T-helper 22 cell (primary cell): Measurements from ENCODE around the gene FRMD7.
"Not testable (repeated sequence)": the region's sequence is repeated elsewhere in the genome, so short reads cannot be mapped to it uniquely, and the experiment has no call there.

Source experiments
- DNase-seq: peaks from one replicate; pipeline ENCODE4 v3.0.0-alpha.2; 2020; ENCODE audit warnings: low read depth

Gene FRMD7

GRCh38 chrX:132127743-132128142, at the start of gene FRMD7:
Gene FRMD7, minus strand, starts transcription at chrX:132128020. Its CDS starts 176 bp downstream, at chrX:132127844.
- no peak for DNase-seq

DNA sequence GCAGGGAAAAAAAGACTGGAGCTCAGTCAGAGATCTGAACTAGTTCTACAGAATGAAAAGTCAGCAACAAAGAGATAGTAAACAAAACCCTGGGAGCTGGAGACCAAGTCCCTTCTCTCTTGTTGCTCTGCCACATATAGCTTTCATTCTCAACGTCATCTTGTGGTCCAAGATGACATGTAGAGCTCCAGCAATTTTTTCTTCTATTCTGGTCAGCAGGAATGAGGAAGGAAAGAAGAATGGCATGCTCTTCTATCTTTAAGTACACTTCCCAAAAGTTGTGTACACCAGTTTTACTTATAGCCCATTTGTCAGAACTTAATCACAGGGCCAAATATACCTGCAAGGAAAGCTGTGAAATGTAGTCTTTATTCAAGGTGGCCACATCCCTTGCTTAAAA, 45.8 kb upstream of the FRMD7 start:
- no peak for DNase-seq

- no peak for DNase-seq
Observed at GRCh38 chrX:132171881-132172280, 44.1 kb upstream of the FRMD7 start.

DNA sequence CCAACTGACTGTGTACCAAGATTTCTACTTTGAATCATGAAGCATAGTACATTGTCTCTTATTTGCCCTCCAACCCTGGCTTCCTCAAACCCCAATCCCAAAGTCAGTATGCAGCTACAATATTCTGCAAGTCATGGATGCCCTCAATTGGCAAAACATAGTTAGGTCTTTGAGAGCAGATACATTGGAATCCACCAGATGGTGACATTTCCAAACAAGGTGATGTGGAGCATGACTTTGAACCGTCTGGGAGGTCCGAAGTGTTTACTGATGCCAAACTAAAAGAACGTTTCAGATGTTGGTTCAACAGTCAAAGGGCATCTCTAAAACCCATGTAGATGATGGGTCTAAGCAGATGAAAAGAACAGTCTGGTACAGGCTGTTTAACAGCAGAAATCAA, 43.7 kb upstream of the FRMD7 start:
- no peak for DNase-seq

DNA sequence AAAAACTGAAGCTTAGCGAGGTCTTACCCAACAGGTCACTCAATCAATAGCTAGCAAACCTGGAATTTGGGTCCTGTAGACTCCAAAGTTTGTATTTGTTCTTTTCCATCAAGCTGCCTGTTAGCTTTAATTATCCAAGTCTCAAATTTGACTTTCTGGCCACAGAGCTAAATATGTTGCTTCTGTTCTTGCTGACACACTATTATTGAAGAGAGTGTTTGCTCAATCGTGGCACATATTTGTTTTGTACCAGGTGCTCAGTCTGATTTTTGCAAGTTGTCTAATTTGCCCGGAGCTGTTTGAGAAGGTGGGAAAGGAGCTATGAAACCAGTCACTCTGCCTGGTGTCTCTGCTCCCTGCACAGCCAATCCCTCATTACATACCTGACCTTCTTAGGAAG, 41.7 kb upstream of the FRMD7 start:
- no peak for DNase-seq

DNA sequence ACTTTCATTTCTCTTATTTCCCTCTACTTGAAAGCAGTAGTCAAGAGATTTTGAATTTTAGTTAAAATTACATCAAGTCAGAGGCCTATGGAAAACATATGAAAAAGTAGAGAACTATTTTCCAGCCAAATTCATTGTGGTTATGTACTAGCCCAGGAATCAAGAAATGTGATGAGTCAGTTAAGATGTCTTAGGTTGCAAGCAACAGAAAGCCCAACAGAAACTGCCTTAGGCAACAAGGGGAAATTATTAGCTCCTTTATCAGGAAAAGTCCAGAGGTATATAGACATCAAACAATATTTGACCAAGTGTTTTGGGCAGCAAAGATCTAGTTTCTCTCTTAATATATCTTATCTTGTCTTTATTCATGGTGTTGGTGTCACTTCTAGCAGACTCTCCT, 37.8 kb upstream of the FRMD7 start:
- DNase-seq: no peak

DNA sequence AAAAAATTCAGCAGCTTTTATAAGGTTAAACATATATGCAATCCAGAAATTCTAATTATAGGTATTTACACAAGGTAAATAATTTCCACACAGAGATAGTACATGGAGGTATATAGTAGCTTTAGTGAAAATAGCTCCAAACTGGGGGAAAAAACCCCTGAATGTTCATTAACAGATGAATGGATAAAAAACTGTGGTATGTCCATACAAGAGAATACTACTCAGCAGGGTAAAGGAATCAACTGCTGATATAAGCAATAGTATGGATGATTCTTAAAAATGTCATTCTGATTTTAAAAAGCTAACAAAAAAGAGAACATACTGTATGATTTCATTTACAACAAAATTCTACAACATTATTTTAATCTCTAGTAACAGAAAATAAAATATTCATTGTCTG, 37.2 kb upstream of the FRMD7 start:
- no peak for DNase-seq

GRCh38 chrX:132163094-132163493, 35.3 kb upstream of the FRMD7 start:
- DNase-seq: not testable (repeated sequence)

DNA sequence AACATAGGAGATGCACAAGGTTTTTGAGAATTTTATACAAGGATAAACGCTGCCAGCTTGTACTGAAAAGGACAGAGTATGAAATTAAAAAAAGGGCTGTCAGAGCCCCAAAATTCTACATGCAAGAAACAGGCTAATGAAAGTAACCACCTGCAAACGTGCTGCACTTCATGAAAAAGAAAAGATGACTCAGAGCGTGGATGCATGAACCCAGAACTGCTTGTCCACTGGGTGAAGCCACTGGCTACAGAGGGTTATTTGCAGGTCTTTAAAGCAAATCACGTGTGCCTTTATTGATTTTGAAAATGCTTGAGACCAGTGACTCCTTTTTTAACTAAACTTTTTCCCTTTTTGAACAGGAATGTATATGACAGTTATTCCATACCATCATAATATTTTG, 25.3 kb upstream of the FRMD7 start:
- no peak for DNase-seq

DNA sequence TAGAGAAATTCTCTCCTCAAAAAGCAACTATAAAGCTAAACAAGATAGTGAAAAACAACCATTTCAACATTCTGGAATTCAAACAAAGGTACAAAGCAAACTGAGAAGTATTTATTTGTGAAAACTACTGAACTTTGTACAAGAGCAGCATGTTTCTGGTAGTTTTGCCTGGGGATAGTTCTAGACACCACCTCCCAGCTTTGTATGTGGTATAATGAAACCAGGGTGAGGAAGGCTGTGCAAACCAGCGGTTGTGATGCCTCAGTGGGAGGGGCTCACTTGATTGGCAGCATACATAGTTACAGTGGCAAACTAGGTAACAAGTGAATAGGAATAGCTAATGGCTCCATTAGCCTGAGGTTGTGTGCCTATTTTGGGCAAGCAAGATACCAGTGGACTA, 18.6 kb upstream of the FRMD7 start:
- DNase-seq: no peak

DNA sequence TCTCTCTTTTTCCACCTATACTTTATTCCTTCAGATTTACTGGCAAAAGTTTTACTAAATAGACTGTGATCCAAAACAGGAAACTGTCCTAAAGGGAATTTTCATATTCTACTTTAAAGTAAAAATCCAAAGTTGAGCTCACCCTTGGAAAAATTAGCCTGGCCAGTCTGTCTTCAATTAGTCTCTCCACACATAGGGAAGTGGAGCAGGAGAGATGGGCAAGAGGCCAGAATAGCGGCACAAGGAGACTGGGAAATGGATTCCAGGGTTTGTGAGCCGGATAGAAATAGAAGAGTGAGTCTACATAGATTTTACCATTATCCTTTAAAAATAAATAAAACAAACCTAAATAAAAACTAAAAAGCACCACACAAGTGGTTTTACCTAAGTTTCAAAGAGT, 16.2 kb upstream of the FRMD7 start:
- no peak for DNase-seq

- DNase-seq: no peak
Observed at GRCh38 chrX:132125906-132126305, 1.9 kb downstream of the FRMD7 start.

DNA sequence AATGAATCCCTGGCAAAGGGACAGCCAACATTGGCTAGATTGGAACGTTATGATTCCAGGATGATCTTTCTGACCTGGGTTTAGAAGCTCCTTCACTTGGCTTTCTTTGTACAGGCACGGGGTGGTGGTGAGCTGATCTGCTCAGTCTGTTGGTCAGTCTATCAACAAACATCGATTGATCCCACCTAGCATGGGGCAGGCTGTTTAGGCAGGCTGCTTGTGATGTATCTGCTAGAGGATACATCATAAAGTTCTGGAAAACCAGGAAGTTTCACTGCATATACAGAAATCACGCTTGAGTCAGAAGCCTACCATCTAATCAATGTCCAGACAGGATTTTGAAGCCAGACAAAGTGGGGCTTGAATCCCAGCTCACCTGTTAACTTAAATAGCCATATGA, 6.9 kb downstream of the FRMD7 start:
- no peak for DNase-seq

DNA sequence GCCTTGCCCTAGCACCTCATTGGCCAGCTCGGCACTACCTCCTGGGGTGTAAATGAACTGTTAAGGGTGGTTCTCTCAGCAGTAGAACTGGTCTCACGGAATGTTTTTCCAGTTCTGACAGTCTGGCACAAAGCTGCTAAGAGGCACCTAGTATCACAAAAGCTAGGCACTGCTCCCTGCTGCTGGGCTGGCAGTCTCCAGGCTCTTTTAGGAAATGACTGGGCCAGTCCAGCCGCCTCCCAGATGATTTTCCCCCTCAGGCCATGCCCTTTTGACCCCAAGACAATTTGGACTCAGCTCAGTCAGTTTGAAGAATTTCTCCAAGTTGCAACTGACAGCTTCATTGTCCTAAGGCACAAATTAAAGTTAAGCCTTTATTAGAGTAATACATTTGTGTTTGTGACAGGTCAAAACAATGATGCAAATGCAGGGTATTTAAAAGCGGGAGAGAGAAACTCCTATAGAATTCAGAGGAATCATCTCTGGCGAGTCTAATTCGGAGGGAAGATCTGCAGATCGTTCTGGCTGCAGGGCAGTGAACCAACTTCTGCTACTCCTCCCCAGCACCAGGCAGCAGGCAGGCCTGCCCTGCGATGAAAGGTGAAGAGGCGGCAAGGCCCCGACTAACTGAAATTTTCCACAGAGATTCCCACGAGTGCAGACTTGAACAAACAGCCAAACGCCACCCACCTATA, 7.9 kb downstream of the FRMD7 start:
- DNase-seq: no peak

DNA sequence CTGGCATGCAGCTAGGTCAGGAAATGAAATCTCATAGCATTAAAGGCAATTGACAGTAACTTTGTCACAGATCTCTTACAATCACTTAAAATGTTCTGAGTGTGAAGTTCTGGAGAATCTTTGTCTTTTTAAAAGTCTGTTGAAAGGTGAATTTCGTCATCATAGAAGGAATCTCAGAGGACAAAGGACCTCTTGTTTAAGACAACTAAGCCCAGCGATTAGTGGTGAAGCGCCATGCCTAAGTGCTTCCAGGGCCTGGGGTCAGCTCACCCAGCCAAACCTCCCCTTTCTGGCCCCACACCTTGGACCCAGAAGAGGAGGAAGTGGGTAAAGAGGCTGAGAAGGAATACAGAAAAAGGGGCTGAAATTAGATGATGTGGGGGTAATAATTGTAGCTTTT, 8.5 kb downstream of the FRMD7 start:
- no peak for DNase-seq

DNA sequence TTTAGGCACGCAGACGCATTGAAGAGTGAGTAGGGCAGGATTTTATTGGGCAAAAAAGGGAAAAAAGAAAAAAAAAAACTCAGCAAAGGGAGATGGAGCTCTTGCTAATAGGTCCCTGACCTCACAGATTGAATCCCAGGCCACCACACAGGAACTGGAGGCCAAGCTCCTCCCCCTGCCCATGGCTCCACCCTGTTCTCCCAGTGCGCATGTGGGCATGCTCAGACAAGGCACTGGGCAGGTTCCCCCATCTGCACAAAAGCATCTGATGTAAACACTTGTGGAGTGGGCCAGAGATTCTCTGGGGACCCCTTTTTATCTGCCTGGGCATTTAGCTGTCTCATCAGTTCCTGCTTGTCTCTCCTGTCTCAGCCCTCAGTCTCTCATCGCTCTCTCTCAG, 9.5 kb downstream of the FRMD7 start:
- DNase-seq: no peak

DNA sequence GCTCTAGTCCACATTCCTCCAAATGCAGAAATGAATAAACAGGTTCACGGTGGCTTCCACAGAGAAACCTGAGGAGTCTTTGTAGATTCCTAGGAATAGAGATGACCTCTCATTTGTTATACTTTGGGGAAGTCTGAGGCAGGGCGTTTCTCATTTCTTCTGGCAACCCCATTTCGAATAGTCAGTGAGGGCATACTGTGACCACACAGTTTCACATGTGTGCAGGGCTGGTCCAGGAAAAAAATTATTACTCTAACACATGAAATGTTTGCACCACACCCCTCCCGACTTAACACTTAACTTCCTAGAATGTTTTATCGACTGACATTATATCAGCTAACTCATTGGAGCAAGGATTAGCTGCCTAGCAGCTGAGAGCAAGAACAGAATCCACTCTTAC, 12.0 kb downstream of the FRMD7 start:
- DNase-seq: no peak

DNA sequence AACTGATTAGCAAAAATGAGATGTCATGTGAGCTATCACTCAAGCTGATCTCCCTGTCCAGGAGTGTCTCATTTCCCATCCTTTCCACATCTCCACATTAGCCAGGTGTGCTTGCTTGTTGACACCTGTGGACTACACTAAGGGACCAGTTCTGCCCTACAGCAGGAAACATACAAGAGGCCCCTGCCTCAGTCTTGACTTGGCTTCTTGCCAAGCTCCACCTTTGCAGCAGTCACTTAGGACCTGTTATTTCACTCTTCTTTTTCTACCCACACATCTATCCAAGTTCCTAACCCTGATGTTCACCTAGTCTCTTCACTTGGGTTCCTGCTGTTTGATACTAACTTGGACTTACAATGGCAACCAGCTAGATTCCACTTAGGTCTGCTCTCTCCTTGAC, 13.2 kb downstream of the FRMD7 start:
- DNase-seq: no peak

DNA sequence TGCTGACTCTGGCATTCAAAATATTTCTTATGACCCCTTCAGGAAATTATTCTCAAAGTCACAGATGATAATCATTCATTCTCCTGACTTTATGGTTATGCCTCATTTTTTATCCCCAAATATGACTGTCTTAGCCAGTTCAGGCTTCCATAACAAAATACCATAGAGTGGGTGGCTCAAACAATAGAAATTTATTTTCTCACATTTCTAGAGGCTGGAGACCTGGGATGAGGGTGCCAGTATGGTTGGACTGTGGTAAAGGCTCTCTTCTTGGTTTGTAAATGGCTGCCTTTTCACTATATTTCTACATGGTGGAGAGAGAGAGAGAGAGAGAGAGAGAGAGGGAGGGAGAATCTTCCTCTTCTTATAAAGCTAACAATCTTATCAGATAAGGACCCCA, 20.5 kb downstream of the FRMD7 start:
- no peak for DNase-seq

DNA sequence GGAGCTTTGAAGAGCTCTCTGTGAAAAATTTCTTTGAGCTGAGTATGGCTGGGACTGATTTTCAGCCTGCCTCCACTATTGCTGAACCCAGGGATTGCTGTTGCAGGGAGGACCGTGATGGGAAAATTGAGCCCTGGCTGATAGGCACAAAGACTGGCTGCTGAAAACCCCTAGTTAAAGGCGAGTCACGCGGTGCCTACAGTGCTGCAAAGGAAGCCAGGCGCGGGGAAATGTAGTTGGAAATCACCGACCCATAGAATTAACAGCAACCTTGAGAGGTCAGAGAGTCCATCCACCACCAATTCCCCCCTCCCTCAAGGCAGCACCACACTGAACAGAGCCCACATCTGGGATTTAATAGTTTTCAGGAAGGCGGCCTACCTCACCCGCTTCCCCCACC, 26.0 kb downstream of the FRMD7 start:
- no peak for DNase-seq

DNA sequence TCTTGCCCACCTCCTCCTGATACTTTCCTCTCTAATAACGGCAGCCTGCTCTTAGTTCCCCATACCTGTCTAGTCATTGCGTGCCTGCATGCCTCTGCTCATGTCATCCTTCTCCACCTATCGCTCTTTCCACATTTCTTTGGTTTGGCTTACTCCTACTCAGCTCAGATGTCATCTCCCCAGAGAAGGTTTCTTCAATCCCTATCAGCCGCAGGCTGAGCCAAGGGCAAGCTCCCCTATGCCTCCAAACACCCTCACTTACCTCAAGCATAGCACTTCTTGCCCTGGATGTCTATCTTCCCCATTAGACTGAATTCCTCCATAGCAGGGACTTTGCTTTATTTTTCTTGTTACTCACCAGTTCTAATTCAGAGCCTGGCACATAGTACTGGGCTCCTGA, 26.6 kb downstream of the FRMD7 start:
- DNase-seq: no peak

DNA sequence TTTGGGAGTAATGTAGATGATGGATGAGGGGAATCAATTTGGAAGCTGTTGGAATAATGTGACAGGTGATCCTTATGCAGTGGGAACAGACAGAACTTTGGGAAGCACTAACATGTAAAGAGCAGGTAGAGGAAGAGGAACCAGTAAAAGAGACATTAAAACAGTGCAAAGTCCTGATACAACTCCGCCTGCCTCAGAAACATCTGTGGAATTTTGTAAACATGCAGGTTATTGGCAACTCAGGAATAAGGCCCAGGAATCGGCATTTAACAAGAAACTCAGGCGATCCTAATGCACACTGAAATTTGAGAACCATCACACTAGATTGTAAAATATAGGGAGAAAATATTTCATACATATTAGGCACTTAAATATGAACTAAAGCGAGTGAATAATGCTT, 29.1 kb downstream of the FRMD7 start:
- not testable (repeated sequence) for DNase-seq

DNA sequence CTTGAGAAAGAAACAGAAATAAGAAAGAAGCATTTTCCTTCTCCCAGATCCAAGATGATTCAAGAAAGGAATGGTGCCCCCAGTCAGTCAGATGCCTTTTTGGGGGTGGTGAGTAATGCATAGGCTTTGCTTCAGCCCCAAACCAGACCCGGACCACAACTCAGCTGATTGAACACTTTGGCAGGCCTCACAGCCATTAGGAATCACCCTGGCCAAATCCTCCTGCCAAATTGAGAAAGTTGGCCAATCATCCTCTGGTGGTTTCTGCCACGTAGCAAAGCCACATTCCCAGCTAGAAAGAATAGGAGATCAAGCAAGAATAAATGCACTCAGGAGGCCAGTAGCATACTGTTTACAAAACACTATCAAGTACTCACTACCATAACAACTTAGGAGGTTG, 33.7 kb downstream of the FRMD7 start:
- DNase-seq: no peak

DNA sequence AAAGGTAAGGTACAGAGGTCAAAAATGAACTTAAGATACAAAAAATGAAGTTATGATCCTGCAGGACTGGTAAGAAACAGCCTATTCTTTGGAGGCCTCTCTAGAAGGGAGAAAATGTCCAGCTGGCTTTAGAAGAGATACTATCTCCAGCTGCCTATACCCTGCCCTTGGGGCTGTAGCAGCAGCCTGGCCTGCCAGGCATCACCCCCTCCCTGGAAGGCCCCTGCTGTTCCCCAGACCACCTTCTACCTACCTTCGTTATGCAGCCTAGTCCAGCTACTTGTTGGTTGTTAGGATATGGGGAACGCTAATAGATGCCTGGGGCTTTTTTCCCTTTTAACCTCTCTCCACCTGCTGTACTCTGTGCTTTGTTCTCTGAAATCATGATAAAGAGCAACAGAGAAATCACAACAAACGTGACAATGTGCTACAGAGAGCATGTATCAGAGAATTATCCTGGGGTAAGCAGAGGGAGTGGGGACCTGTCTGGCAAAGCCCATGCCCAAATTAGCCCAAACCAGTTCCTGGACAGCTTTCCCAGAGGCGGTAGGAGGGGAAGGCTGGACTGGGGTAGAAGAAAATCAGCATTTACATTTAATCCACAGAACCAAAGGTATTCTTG, 34.5 kb downstream of the FRMD7 start:
- no peak for DNase-seq
